Vagina (tissue), 2 donors: Measurements from ENCODE around the gene CDH4. TPM values are rescaled to one million over a fixed set of nuclear protein-coding genes. Genes with fewer than 3 reads are reported as not detected.

Experiments used
- DNase-seq, 2 donors: peaks; one replicate each; pipeline ENCODE4 v3.0.0-alpha.2; 2017; ENCODE audit errors: extremely low spot score in 2 of 2
- H3K27ac ChIP-seq: fragments of 200-600 bp; sonication (generic); one replicate; pipeline ENCODE4 v1.5.1; 2019
- H3K27me3 ChIP-seq: fragments of 200-600 bp; sonication (generic); one replicate; pipeline ENCODE4 v1.5.1; 2019
- H3K36me3 ChIP-seq, 2 donors: fragments of 200-600 bp; sonication (generic); one replicate each; pipeline ENCODE4 v1.5.1; 2017 to 2019
- H3K4me1 ChIP-seq: fragments of 200-600 bp; sonication (generic); one replicate; pipeline ENCODE4 v1.5.1; 2019
- H3K4me3 ChIP-seq, 2 donors: fragments of 200-600 bp; sonication (generic); 1 replicate in 1 of 2; 2 replicates in 1 of 2; pipeline ENCODE4 v1.5.1; 2016 to 2019
- H3K9me3 ChIP-seq: fragments of 200-600 bp; sonication (generic); one replicate; pipeline ENCODE4 v1.5.1; 2019
- POLR2A ChIP-seq, 2 donors: fragments of 450-650 bp; IDR thresholded peaks; one replicate each; pipeline ENCODE4 v1.6.1; 2017; ENCODE audit warnings: antibody characterized with exemption in 2 of 2, mild to moderate bottlenecking in 2 of 2, moderate library complexity in 2 of 2
- POLR2AphosphoS5 ChIP-seq, 2 donors: sonication (generic); formaldehyde crosslinking; IDR thresholded peaks; one replicate each; pipeline ENCODE4 v1.9.0; 2017; ENCODE audit warnings: antibody characterized with exemption in 2 of 2, mild to moderate bottlenecking in 2 of 2, low read depth in 1 of 2; ENCODE audit not compliant: insufficient read depth in 1 of 2
- intact Hi-C: fragments of 100-400 bp; cut with DNase I; formaldehyde crosslinking; loops from one replicate; pipeline ENCODE4 v1.15.1; 2023
- total RNA-seq: library from RNA; depleted of rRNA; stranded (reverse); fragments of >200 nt; gene quantifications from one replicate; pipeline ENCODE4 v1.2.3, GENCODE V29; 2016
- TF ChIP-seq, protein P1 (sequence below), 3 experiments: fragments of 450-650 bp in 2 of 3; fragments of 200-600 bp in 1 of 3; sonication (generic) in 1 of 3; IDR thresholded peaks; one replicate each; pipeline ENCODE4 v1.5.1; 2017 to 2019; ENCODE audit warnings: antibody characterized with exemption in 3 of 3, mild to moderate bottlenecking in 2 of 3, moderate library complexity in 2 of 3

CDH4 gene
- total RNA-seq, 1 donor from 2014 or later, result 0.25 TPM

DNA sequence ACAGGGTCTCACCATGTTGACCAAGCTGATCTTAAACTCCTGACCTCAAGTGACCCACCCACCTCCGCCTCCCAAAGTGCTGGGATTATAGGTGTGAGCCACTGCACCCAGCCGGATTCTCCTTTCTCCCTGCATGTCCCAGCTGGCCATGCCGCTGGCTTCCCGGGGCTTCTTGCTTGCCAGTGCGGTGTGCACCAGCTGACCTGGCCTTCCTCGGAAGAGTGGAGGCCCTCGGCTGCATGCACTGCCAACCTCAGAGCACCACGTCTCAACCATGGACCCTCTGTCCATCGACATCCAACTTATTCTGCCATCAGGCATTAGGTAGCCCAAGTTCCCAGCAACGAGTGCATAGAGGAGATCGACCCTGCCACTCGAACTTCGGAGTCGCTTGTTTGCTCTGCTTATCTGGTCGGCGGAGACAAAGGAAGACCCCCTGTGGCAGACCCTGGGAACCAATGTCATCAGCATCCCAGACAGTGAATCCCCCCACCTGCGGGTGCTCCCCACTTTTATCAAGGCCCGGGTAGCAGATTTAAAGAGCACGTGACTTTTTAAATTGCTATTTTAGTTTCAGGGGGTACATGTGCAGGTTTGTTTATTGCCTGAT lies 307.8 kb downstream of the CDH4 start:
- TF ChIP-seq POLR2AphosphoS5 (IDR thresholded peaks at IDR 0.05; ENCODE audit: insufficient read depth in 1 of 2, low read depth in 1 of 2), result no peak
- no peak for TF ChIP-seq POLR2A (IDR thresholded peaks at IDR 0.05)
- TF ChIP-seq, protein P1, sequence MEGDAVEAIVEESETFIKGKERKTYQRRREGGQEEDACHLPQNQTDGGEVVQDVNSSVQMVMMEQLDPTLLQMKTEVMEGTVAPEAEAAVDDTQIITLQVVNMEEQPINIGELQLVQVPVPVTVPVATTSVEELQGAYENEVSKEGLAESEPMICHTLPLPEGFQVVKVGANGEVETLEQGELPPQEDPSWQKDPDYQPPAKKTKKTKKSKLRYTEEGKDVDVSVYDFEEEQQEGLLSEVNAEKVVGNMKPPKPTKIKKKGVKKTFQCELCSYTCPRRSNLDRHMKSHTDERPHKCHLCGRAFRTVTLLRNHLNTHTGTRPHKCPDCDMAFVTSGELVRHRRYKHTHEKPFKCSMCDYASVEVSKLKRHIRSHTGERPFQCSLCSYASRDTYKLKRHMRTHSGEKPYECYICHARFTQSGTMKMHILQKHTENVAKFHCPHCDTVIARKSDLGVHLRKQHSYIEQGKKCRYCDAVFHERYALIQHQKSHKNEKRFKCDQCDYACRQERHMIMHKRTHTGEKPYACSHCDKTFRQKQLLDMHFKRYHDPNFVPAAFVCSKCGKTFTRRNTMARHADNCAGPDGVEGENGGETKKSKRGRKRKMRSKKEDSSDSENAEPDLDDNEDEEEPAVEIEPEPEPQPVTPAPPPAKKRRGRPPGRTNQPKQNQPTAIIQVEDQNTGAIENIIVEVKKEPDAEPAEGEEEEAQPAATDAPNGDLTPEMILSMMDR (IDR thresholded peaks at IDR 0.05), result no peak
- no peaks in the 10 kb centered on the region for H3K9me3 ChIP-seq
- H3K36me3 ChIP-seq, result no peaks in the 10 kb centered on the region
- DNase-seq, result no peak
- H3K4me1 ChIP-seq, result no peaks in the 10 kb centered on the region
- no peak overlapping the region for H3K4me3 ChIP-seq
- H3K27ac ChIP-seq, result no peak overlapping the region
- intact Hi-C loops, result no loop called here
- no peaks in the 10 kb centered on the region for H3K27me3 ChIP-seq

DNA sequence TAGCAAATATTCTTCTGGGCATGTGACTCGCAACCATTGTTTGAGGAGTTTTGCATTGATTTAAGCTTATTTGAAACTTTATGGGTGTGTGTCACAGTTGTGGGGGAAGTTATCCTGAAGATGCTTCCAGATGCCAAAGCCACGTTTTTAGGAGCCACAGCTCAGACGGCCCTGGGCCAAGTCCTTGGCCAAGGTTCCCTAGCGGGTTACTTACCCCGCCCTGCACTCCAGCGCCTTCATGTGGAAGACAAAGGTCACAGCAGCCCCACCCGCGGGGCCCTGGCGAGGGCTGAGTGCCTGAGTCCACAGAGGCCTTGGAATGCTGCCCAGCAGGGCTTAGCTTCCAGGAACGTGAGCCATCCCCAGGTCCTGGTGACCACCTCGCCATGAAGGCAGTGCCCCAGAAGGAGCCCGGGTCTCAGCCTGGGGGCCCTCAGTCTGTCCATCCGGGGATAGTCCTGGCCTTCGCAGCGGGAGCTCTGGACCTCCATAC lies 308.3 kb downstream of the CDH4 start:
- no peaks in the 10 kb centered on the region for H3K4me1 ChIP-seq
- intact Hi-C loops, result no loop called here
- H3K27me3 ChIP-seq, result no peaks in the 10 kb centered on the region

DNA sequence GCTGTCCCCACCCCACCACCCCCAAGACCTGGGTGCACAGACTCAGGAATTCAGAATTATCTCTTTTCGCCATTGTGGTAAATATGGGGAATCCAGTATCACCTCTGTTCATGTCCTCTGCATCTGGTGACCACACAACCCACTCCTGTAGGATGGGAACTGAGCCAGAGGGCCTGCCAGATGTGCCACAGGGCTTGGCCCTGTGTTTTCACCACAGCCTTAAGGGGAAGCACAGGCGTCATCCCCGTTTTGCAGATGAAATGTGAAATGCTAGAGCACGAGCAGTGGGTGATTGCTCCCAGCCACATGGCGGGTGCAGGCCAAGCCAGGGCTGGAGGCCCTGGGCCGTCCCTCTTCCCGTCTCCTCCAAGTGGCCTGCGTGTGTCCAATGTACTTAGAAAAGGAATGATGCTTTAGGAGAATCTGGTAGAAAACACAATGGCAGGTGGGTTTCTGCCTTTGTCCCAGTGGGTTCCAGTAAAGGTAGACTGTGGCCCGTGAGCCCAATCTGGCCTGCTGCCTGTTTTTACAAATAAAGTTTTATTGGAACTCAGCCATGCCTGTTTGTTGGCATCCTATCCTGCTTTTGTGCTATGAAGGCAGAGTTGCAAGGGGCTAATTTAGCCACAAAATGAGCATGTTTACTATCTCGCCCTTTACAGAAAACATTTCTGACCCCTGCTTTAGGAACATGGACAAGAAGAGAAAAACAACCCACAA lies 309.2 kb downstream of the CDH4 start:
- intact Hi-C loops, result no loop called here
- no peaks in the 10 kb centered on the region for H3K27me3 ChIP-seq

More for the DNA sequence above, 308.3 kb downstream of the CDH4 start:
- DNase-seq, result no peak
- TF ChIP-seq, protein P1 (IDR thresholded peaks at IDR 0.05), result no peak
- TF ChIP-seq POLR2A (IDR thresholded peaks at IDR 0.05) (no peak), POLR2AphosphoS5 (IDR thresholded peaks at IDR 0.05; ENCODE audit: insufficient read depth in 1 of 2, low read depth in 1 of 2) (no peak)
- Histone ChIP-seq H3K9me3 (no peaks in the 10 kb centered on the region), H3K36me3 (no peaks in the 10 kb centered on the region), H3K4me3 (no peak overlapping the region), H3K27ac (no peak overlapping the region)

DNA sequence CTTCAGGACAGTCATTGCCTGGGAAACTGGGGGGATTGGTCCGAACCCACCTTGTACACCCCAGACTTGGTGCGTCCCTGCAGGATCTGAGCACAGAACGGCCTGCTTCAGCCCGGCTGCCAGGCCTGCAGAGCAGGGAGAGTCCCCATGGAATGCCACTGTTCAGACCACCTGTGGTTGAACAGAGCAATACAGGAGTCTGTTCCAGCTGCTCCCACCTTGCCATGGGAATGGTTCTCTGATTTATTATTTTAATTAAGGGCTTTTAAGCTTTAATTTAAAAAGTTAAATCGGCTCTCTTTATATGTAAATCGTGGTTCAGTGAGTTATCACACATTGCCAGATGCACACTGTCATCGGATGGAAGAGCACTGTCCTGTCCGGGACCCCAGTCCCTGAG lies 310.4 kb downstream of the CDH4 start:
- no peak for DNase-seq
- no peaks in the 10 kb centered on the region for H3K9me3 ChIP-seq
- intact Hi-C loops, result no loop called here

More for the DNA sequence above, 309.2 kb downstream of the CDH4 start:
- no peaks in the 10 kb centered on the region for H3K36me3 ChIP-seq
- no peaks in the 10 kb centered on the region for H3K4me1 ChIP-seq
- H3K9me3 ChIP-seq, result no peaks in the 10 kb centered on the region
- H3K27ac ChIP-seq, result no peak overlapping the region
- H3K4me3 ChIP-seq, result no peak overlapping the region
- TF ChIP-seq POLR2A (IDR thresholded peaks at IDR 0.05) (no peak), POLR2AphosphoS5 (IDR thresholded peaks at IDR 0.05; ENCODE audit: insufficient read depth in 1 of 2, low read depth in 1 of 2) (no peak)
- TF ChIP-seq, protein P1 (IDR thresholded peaks at IDR 0.05), result no peak
- no peak for DNase-seq

More for the DNA sequence above, 310.4 kb downstream of the CDH4 start:
- no peaks in the 10 kb centered on the region for H3K27me3 ChIP-seq
- H3K36me3 ChIP-seq, result no peaks in the 10 kb centered on the region
- H3K27ac ChIP-seq, result no peak overlapping the region
- no peak for TF ChIP-seq POLR2AphosphoS5 (IDR thresholded peaks at IDR 0.05; ENCODE audit: insufficient read depth in 1 of 2, low read depth in 1 of 2)
- TF ChIP-seq, protein P1 (IDR thresholded peaks at IDR 0.05), result no peak
- no peak for TF ChIP-seq POLR2A (IDR thresholded peaks at IDR 0.05)
- no peak overlapping the region for H3K4me3 ChIP-seq
- H3K4me1 ChIP-seq, result no peaks in the 10 kb centered on the region
